ENCODE measurements around the gene ADAMTS14.

ADAMTS14 gene

DNA sequence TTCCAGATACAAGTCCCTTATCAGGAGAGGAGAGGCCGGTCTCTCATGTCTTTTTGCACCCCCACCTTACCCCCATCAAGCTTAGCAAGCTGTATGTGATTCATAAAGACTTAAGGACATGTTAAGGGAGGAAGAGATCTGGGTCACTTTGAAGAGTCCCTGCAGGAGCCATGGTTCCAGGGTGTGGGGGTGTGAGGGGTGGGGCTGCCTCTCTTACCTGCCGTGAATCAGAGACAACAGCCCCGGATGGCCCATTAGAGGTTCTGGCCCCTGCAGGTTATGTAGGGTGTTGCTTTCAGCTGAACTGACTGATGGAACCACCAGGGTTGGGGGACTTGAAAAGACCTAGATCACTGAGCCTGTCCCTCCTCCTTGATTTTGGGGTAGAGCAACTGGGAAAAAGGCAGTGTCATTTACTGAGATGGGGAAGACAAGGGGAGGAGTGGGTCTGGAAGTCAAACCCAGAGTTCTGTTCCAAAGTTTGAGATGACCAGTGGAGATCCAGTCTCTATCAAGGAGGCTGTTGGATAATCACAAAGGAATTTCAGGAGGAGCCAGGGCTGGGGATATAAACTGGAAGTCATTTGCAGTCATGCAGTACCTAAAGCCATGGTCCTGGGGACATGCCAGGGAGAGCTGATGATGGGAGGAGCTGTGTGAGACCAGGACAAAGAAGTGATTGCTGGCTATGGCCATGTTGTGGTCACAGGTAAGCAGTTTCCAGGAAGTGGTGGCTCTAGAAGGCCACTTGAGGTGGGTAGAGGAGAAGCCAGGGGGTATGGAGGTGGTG is 23.1 kb downstream of the ADAMTS14 start:
- DNase-seq = no peak

GRCh38 chr10:70698211-70698610 is 25.9 kb downstream of the ADAMTS14 start:
- DNase-seq = no peak

- no peak for DNase-seq
Observed at GRCh38 chr10:70699063-70699658, 26.9 kb downstream of the ADAMTS14 start.

GRCh38 chr10:70699659-70700174 is 27.4 kb downstream of the ADAMTS14 start:
- DNase-seq = no peak

GRCh38 chr10:70702190-70702763 is 30.0 kb downstream of the ADAMTS14 start:
- DNase-seq = no peak

GRCh38 chr10:70704211-70704610 is 31.9 kb downstream of the ADAMTS14 start:
- DNase-seq = no peak

GRCh38 chr10:70705121-70705861 is 33.0 kb downstream of the ADAMTS14 start:
- DNase-seq = no peak

DNA sequence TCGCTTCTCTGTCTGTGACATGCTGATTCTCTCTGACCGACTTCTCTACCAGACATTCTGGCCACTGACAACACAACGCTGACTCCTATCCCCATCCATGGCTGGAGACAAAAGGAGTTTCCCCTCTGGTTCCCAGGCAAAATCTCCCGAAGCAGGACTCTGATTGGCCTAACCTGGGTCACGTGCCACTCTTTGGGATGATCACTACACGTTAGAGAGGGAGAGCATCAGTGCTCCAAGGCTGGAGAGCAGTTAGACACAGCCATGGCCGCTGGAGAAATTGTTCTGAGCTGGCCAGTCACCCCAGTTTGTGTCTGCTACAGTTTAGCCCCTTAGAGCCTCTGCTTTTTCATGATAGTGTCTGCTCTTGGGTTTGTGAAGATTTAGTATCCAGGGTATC is 38.9 kb downstream of the ADAMTS14 start:
- no peak for DNase-seq

GRCh38 chr10:70711911-70712310 is 39.6 kb downstream of the ADAMTS14 start:
- no peak for DNase-seq

GRCh38 chr10:70714245-70714644 is 41.9 kb downstream of the ADAMTS14 start:
- DNase-seq = no peak

DNA sequence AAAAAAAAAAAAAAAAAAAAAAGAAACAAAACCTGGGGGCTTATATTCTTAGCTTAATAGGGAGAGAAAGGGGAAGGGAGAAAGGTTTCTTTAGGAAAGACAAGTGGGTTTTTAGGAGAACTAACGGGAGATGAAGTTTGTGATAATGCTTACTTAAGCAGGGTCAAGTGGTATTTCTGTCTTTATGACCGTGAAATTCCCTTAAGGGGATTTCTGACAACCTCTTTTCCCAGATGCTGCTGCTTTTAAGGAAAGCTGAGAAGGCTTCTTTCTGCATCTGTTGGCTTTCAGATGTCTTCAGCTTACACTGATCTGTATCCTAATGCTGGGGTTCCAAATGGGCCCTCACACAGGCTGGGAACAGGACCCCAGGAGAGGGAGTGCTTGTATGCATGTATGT is 42.6 kb downstream of the ADAMTS14 start:
- no peak for DNase-seq

DNA sequence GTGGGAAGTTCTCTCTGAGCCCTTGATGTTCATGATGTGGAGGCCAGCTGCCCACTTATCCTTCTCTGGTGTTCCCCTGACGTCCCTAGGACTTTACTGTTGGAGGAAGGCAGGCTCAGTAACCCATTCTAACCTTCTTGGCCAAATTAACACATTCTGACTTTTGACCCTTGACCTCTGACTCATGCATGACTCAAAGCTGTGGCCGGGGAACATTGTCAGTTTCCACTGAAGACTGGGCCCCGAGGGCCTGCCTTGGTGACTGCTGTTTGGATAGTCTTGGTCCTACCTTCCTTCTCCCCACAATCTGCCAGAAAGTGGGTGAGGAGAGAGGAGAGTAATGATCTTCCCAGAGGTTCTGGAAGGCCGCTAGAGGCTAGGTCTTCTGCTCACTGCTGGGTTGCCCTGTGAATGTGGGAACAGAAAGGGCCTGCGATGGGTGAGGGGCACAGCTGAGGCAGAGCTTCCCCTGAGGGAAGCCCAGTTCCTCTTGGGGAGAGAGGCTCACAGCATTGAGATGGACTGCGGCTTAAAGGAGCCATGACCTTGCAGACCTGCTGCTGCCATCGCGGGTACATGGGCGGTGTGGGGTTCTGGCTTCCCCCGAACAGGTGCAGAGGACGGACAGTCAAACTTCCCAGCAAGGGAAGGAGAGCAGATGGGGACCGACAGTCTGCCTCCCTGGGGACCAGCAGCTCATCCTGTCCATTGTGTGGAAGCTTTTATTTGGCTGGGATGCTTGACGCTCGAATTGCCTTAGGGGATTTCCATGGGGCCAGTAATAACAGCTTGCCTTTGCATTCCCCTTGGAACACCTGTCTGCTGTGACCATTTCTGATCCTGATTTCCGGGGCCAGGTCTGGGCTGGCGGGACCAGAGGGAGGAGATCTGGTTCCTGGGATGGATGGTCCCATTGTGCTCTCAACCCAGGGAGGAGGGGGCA is 43.8 kb downstream of the ADAMTS14 start:
- DNase-seq = peak; percentile 8 to 32

GRCh38 chr10:70722820-70723424 is 50.6 kb downstream of the ADAMTS14 start:
- DNase-seq = no peak

- DNase-seq = no peak
Observed at GRCh38 chr10:70723771-70724170, 51.5 kb downstream of the ADAMTS14 start.

DNA sequence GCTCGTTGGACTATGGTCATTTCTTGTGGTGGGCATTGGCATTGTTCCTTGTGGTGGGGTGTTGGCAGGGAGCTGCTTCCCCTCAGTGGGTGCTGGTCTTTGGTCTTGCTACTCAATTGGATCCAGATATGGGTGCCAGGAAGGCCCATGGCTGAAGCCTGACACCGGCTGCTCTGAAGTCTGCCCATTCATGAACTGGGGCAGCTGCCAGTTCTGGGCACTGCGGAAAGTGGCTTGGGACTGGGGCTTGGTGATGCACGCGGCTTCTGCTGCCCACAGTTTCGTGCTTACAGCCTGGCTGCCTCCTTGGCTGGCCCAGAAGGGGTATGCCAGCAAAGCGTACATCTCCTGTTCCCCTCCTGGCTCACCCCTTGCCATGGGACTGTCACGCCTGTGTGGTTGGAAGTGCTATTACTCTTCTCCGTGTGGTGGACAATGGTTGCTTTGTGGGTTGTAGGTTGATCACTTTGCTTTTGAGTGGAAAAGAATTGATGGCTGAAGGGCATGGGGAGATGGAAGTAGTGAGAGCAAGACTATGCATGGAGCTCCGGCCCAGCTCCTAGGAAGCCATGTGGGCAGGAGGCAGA is 54.7 kb downstream of the ADAMTS14 start:
- no peak for DNase-seq

- DNase-seq = no peak
Observed at GRCh38 chr10:70728328-70728727, 56.0 kb downstream of the ADAMTS14 start.

DNA sequence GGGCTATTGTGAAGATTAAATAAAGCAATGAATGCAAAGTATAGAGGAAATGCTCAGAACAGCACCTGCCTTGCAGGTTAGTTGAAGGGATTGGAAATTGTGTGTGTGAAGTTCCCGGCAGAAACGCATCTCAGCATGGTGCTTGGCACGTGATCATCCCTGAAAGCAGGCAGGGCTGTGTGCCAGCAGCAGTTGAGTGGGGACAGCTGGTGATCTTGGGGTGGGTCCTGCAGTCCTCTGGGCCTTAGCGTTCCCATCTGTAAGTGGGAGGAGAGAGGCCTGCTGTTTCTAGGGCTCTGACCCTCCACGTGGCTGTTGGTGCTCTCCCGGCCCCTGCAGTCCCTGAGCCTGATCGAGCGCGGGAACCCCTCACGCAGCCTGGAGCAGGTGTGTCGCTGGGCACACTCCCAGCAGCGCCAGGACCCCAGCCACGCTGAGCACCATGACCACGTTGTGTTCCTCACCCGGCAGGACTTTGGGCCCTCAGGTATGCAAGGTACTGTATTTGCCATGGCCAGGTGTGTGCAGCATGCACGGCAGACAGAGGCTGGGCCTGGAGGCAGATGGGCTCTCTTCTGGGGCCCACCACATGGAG is 57.6 kb downstream of the ADAMTS14 start:
- DNase-seq = no peak

- no peak for DNase-seq
Observed at GRCh38 chr10:70730955-70731354, 58.6 kb downstream of the ADAMTS14 start.

- no peak for DNase-seq
Observed at GRCh38 chr10:70732569-70732968, 60.3 kb downstream of the ADAMTS14 start.

DNA sequence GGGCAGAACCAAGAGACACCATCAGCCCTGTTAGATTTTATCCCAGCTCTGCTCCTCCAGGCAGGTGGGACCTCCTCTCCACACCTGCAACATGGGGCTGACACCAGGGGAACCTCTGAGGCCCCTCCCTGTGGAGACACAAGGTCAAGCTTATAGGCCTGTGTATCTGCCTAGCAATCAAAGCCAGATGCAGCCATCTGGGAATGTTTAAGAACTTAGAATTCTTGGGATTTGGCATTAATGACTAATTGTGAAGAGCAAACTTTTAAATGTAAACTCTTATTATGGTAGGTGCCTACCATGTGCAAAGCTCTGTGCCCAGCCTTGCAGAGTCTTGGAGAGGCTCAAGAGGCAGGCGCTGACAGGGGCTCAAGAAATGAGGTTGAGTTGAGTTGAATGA is 60.7 kb downstream of the ADAMTS14 start:
- no peak for DNase-seq

DNA sequence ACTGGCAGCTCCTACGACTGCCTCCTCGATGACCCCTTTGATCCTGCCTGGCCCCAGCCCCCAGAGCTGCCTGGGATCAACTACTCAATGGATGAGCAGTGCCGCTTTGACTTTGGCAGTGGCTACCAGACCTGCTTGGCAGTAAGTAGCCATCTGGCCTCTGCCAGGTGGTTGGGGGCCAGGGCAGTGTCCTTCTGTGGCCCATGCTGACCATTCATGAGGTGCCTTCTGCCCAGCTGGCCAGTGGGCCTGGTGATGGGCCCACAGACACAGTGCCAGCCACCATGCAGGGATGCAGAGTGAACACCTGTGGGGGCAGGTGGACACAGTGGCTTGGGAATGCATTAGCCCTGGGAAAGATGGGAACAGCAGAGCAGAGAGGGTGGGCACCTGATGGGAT is 62.9 kb downstream of the ADAMTS14 start:
- DNase-seq = no peak
